Measurements from ENCODE around the gene DNM2. TPM values are rescaled to one million over a fixed set of nuclear protein-coding genes. Genes with fewer than 3 reads are reported as not detected.

Gene DNM2
- total RNA-seq, 4 donors from 2014 or later = 135 to 322 (median 173) TPM

DNA sequence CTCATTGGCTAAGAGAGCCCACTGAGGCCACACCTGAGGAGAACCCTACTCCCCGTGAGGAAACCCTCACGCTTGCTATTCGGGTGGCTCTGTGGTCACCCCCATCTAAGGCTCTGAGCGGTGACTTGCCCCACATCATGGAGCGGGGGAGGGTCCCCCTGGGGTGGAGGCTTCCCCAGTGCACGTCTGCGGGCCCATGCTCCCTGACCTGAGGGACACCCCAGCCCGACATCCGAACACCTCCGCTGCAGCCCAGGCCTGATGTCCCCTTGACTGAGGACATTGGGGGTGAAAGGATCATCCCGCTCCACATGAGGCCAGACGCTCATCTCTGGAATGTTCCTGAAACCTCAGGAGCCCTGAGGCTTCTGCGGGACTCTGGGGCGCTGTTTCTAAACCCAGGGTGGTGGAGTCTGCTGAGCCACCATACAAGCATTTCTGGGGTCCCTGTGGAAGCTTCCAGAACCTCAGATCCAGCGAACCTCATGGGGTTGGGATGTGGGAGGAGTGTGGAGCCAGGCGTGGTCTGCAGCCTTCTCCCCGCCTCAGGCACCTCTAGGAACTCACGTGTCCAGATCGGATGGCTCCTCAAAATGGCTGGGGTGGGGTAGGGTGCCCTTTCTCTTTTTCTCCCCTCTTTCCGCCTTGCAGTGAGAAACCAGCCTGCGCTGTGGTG is 98.2 kb downstream of the DNM2 start:
- no peak for DNase-seq (ENCODE audit: low spot score in 2 of 2)
- Histone ChIP-seq H3K27me3 (no peaks in the 10 kb centered on the region), H3K36me3 (peaks cover 72% of the 10 kb centered on the region), H3K27ac (peak overlapping the region; percentile 71), H3K4me3 (peak overlapping the region; percentile 46), H3K9me3 (no peaks in the 10 kb centered on the region), H3K4me1 (peaks cover 18% of the 10 kb centered on the region)
- TF ChIP-seq EP300 (IDR thresholded peaks at IDR 0.05) (no peak), POLR2AphosphoS5 (IDR thresholded peaks at IDR 0.05) (no peak), POLR2A (IDR thresholded peaks at IDR 0.05) (no peak)
- TF ChIP-seq, protein P1, sequence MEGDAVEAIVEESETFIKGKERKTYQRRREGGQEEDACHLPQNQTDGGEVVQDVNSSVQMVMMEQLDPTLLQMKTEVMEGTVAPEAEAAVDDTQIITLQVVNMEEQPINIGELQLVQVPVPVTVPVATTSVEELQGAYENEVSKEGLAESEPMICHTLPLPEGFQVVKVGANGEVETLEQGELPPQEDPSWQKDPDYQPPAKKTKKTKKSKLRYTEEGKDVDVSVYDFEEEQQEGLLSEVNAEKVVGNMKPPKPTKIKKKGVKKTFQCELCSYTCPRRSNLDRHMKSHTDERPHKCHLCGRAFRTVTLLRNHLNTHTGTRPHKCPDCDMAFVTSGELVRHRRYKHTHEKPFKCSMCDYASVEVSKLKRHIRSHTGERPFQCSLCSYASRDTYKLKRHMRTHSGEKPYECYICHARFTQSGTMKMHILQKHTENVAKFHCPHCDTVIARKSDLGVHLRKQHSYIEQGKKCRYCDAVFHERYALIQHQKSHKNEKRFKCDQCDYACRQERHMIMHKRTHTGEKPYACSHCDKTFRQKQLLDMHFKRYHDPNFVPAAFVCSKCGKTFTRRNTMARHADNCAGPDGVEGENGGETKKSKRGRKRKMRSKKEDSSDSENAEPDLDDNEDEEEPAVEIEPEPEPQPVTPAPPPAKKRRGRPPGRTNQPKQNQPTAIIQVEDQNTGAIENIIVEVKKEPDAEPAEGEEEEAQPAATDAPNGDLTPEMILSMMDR (IDR thresholded peaks at IDR 0.05) = no peak
- WGBS = 74% methylated on average over 10 of the region's 21 CpGs

DNA sequence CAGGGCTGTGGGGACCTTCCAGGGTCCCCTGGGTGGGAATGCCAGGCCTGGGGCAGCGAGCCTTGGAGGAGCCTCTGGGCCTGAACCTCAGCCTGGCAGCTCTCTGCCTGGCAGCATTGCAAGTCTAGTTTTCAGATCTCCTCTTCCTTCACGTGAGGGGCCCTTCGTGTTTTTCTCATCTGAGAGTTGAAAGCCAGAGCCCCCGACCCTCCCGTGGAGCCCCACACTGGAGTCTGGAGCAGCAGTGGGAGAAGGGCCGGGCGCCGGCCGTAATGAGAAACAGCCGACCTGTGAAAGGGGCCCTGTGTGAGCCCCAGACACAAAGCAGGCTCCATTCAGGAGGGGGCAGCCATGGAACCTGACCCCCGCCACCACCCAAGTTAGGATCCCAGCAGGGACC is 98.8 kb downstream of the DNM2 start:
- Histone ChIP-seq H3K9me3 (no peaks in the 10 kb centered on the region), H3K27ac (peak overlapping the region; percentile 71), H3K4me3 (peak overlapping the region; percentile 46), H3K27me3 (no peaks in the 10 kb centered on the region), H3K36me3 (peaks cover 72% of the 10 kb centered on the region), H3K4me1 (peaks cover 18% of the 10 kb centered on the region)
- TF ChIP-seq, protein P1 (IDR thresholded peaks at IDR 0.05) = no peak
- no peak for TF ChIP-seq EP300 (IDR thresholded peaks at IDR 0.05)
- no peak for TF ChIP-seq POLR2AphosphoS5 (IDR thresholded peaks at IDR 0.05)
- no peak for TF ChIP-seq POLR2A (IDR thresholded peaks at IDR 0.05)
- DNase-seq (ENCODE audit: low spot score in 2 of 2) = no peak
- 100% methylated on average over 1 of the region's 11 CpGs for WGBS

DNA sequence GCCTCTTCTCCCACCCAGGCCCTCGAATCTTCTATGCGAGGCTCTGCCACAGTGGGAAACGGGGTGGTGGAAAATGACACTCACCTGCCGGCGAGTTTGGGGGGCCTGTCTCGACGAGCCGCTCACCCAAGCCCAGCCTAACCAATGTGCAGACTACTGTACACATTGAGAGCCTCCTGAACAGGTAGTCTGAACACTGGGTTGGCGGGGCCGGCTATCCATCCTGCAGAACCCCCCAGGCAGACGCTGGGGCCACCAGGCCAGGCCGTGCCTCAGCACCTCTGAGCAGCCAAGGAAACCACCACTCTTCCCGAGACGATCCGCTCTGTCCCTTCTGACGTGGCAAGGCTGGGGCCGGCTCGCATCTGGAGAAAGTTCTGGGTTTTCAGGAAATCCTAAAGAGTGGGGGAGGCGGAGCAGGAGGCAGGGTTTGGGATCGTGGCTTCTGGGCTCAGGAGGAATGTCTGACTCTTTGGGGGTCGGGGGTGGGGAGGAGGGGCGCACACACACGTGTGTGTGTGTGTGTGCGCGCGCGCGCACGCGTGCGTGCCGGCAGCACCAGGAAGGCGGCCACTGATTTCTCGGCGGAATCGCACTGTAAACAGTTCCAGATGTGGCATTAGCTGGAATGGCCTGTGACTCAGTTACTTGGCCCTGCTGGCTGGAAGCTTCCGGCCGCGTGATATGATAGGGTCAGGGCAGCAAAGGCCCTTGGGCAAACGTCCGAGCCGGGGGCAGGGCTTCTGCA is 99.6 kb downstream of the DNM2 start:
- TF ChIP-seq, protein P1 (IDR thresholded peaks at IDR 0.05) = no peak
- TF ChIP-seq EP300 (IDR thresholded peaks at IDR 0.05) = no peak
- TF ChIP-seq POLR2AphosphoS5 (IDR thresholded peaks at IDR 0.05) = peak in 1 of 3 donors; percentile 59
- TF ChIP-seq POLR2A (IDR thresholded peaks at IDR 0.05) = no peak
- H3K9me3 ChIP-seq = no peaks in the 10 kb centered on the region
- peak overlapping the region; percentile 46 for H3K4me3 ChIP-seq
- H3K4me1 ChIP-seq = peaks cover 18% of the 10 kb centered on the region
- WGBS = 69% methylated on average over 24 of the region's 42 CpGs
- peak in 1 of 2 donors; percentile 88 for DNase-seq (ENCODE audit: low spot score in 2 of 2)
- peaks cover 72% of the 10 kb centered on the region for H3K36me3 ChIP-seq
- H3K27me3 ChIP-seq = no peaks in the 10 kb centered on the region
- H3K27ac ChIP-seq = peak overlapping the region; percentile 83

DNA sequence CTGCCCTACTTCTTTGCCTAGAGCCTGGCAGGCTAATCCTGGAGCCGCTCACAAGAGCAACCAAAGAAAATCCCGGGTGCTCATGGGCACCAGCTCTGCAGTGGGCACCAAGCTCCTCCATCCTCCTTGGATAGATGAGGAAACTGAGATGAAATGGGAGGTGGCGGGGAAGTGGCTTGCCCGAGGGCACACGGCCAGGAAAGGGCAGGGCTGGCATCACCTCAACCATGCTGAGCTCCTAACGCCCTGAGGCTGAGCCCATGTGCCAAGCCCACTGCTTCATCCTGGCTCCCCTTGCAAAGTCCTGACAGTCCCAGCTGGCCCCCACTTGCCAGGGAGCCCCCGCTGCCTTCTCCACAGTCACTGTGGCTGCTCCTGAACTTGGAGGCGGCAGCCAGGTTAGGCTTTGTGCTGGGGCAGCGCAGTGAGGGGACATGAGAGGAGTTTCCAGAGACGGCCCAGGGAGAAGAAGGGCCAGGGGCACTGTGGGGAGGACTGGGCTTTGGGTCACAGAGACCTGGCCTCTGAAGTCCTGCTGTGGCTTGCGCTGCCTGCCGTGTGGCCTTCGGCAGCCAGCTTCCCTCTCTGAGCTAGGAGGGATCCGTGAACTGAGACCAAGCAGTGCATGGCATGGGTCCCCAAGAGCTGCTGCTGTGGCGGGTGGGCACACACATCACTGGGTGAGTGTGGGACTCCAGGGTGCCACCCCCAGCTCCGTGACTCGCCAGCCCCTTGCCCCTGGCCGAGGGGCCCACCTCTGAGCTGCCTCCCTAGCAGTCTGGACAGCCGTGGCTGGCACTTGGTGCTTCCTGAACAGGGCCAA is 100.6 kb downstream of the DNM2 start:
- WGBS = 74% methylated on average over 10 of the region's 19 CpGs
- Histone ChIP-seq H3K36me3 (peaks cover 71% of the 10 kb centered on the region), H3K4me3 (peak overlapping the region; percentile 46), H3K9me3 (no peaks in the 10 kb centered on the region), H3K4me1 (peaks cover 14% of the 10 kb centered on the region), H3K27ac (peak overlapping the region; percentile 83), H3K27me3 (no peaks in the 10 kb centered on the region)
- TF ChIP-seq EP300 (IDR thresholded peaks at IDR 0.05) = no peak
- TF ChIP-seq, protein P1 (IDR thresholded peaks at IDR 0.05) = no peak
- TF ChIP-seq POLR2A (IDR thresholded peaks at IDR 0.05) = no peak
- TF ChIP-seq POLR2AphosphoS5 (IDR thresholded peaks at IDR 0.05) = no peak
- DNase-seq (ENCODE audit: low spot score in 2 of 2) = no peak

All from suprapubic skin (tissue), 4 donors.